Smooth muscle cell (in vitro differentiated cells): Measurements from ENCODE around the gene ABI3BP. TPM values are rescaled to one million over a fixed set of nuclear protein-coding genes. Genes with fewer than 3 reads are reported as not detected.

Source experiments
- DNase-seq: peaks from one replicate; lab custom pipeline; 2025; ENCODE audit not compliant: unreplicated experiment; lab: John Stamatoyannopoulos, UW
- H2AFZ ChIP-seq: fragments of 200-600 bp; sonication (generic); 2 replicates; pipeline ENCODE4 v1.6.0; 2016; ENCODE audit warnings: antibody characterized with exemption, low read depth, mild to moderate bottlenecking
- H3F3A ChIP-seq: fragments of 200-600 bp; sonication (generic); 2 replicates; pipeline ENCODE4 v1.6.0; 2017; ENCODE audit warnings: antibody characterized with exemption, low read depth
- H3K27ac ChIP-seq: fragments of 200-600 bp; sonication (generic); 2 replicates; pipeline ENCODE4 v1.5.1; 2016; ENCODE audit warnings: low read depth, mild to moderate bottlenecking
- H3K27me3 ChIP-seq: fragments of 200-600 bp; sonication (generic); 2 replicates; pipeline ENCODE4 v1.6.1; 2016; ENCODE audit warnings: low read depth, mild to moderate bottlenecking
- H3K36me3 ChIP-seq: fragments of 200-600 bp; sonication (generic); 2 replicates; pipeline ENCODE4 v1.5.1; 2016; ENCODE audit warnings: low read depth
- H3K4me1 ChIP-seq: fragments of 200-600 bp; sonication (generic); 2 replicates; pipeline ENCODE4 v1.5.1; 2016; ENCODE audit warnings: low read depth
- H3K4me2 ChIP-seq: fragments of 200-600 bp; sonication (generic); 2 replicates; pipeline ENCODE4 v1.6.0; 2016; ENCODE audit warnings: mild to moderate bottlenecking
- H3K4me3 ChIP-seq: fragments of 200-600 bp; sonication (generic); 2 replicates; pipeline ENCODE4 v1.5.1; 2016; ENCODE audit warnings: mild to moderate bottlenecking
- H3K79me2 ChIP-seq: fragments of 200-600 bp; sonication (generic); 2 replicates; pipeline ENCODE4 v1.6.0; 2016; ENCODE audit warnings: low read depth, mild to moderate bottlenecking
- H3K9ac ChIP-seq: fragments of 200-600 bp; sonication (generic); 2 replicates; pipeline ENCODE4 v1.6.0; 2016; ENCODE audit warnings: low read depth
- H3K9me3 ChIP-seq: fragments of 200-600 bp; sonication (generic); replicated peaks from 2 replicates; pipeline ENCODE4 v1.5.1; 2016; ENCODE audit warnings: low read depth
- H4K20me1 ChIP-seq: fragments of 200-600 bp; sonication (generic); 2 replicates; pipeline ENCODE4 v1.6.0; 2016; ENCODE audit warnings: low read depth
- CTCF ChIP-seq: fragments of 200-600 bp; sonication (generic); IDR thresholded peaks from 2 replicates; pipeline ENCODE4 v1.5.1; 2017; ENCODE audit warnings: borderline replicate concordance, mild to moderate bottlenecking, antibody characterized with exemption; ENCODE audit not compliant: insufficient read depth, poor library complexity, severe bottlenecking
- WGBS: methylation state at CpG from one replicate; pipeline ENCODE4 v1.1.7; 2016; ENCODE audit warnings: low lambda C conversion rate; 5-methylcytosine and 5-hydroxymethylcytosine counted together
- polyA plus RNA-seq: library from polyadenylated mRNA; unstranded; fragments of >200 nt; fragmentation: Nextera tagmentation; extraction: Ambion mirVana; gene quantifications from 2 replicates; pipeline ENCODE4 v1.2.1, GENCODE V29; 2016
- total RNA-seq: library from RNA; depleted of rRNA; stranded (reverse); fragments of >200 nt; gene quantifications from 2 replicates; pipeline ENCODE4 v1.2.3, GENCODE V29; 2014

The ABI3BP gene
- total and polyA plus RNA-seq, 2 experiments from 2014 or later, result 0.47 to 0.58 TPM

- Histone ChIP-seq H3K27ac (no peak overlapping the region), H3K4me3 (no peak overlapping the region), H3K27me3 (no peaks in the 10 kb centered on the region), H3F3A (no peaks in the 10 kb centered on the region), H3K36me3 (no peaks in the 10 kb centered on the region), H3K9ac (no peak overlapping the region), H3K9me3 (no peaks in the 10 kb centered on the region), H3K4me2 (no peak overlapping the region), H3K79me2 (no peaks in the 10 kb centered on the region), H4K20me1 (no peaks in the 10 kb centered on the region), H2AFZ (no peak overlapping the region), H3K4me1 (no peaks in the 10 kb centered on the region)
- no peak for TF ChIP-seq CTCF
- no peak for DNase-seq
- WGBS, result 86% methylated on average over 2 of the region's 2 CpGs
These were observed 210.9 kb downstream of the ABI3BP start for GRCh38 chr3:100782348-100782747.

- no peak overlapping the region for H3K27ac ChIP-seq
- H3K4me1 ChIP-seq, result no peaks in the 10 kb centered on the region
- DNase-seq, result no peak
These were observed 211.9 kb downstream of the ABI3BP start for GRCh38 chr3:100781301-100781700.

GRCh38 chr3:100780071-100780622 is 213.1 kb downstream of the ABI3BP start:
- Histone ChIP-seq H3K36me3 (no peaks in the 10 kb centered on the region), H3K9ac (no peak overlapping the region), H3K4me2 (no peak overlapping the region), H3K9me3 (no peaks in the 10 kb centered on the region), H3K4me1 (no peaks in the 10 kb centered on the region), H3F3A (no peaks in the 10 kb centered on the region), H3K79me2 (no peaks in the 10 kb centered on the region), H3K4me3 (no peak overlapping the region), H3K27me3 (no peaks in the 10 kb centered on the region), H2AFZ (no peak overlapping the region), H4K20me1 (no peaks in the 10 kb centered on the region), H3K27ac (no peak overlapping the region)
- WGBS, result 93% methylated on average over 2 of the region's 2 CpGs
- TF ChIP-seq CTCF, result no peak
- no peak for DNase-seq

More at GRCh38 chr3:100781301-100781700, 211.9 kb downstream of the ABI3BP start:
- Histone ChIP-seq H3K27me3 (no peaks in the 10 kb centered on the region), H3K36me3 (no peaks in the 10 kb centered on the region), H4K20me1 (no peaks in the 10 kb centered on the region), H3K9me3 (no peaks in the 10 kb centered on the region), H3K9ac (no peak overlapping the region), H3K4me3 (no peak overlapping the region), H3F3A (no peaks in the 10 kb centered on the region), H3K4me2 (no peak overlapping the region), H3K79me2 (no peaks in the 10 kb centered on the region), H2AFZ (no peak overlapping the region)
- WGBS, result 97% methylated on average over 2 of the region's 2 CpGs
- no peak for TF ChIP-seq CTCF

- Histone ChIP-seq H3K9me3 (no peaks in the 10 kb centered on the region), H4K20me1 (no peaks in the 10 kb centered on the region), H3K79me2 (no peaks in the 10 kb centered on the region), H3K9ac (no peak overlapping the region), H3K4me3 (no peak overlapping the region), H2AFZ (no peak overlapping the region), H3K36me3 (no peaks in the 10 kb centered on the region), H3K4me1 (no peaks in the 10 kb centered on the region), H3K27ac (no peak overlapping the region), H3K27me3 (no peaks in the 10 kb centered on the region), H3F3A (no peaks in the 10 kb centered on the region), H3K4me2 (no peak overlapping the region)
- no peak for DNase-seq
- no peak for TF ChIP-seq CTCF
These were observed 213.7 kb downstream of the ABI3BP start for GRCh38 chr3:100779480-100779879.
